ENCODE data around the gene ADD1. TPM values are rescaled to one million over a fixed set of nuclear protein-coding genes. Genes with fewer than 3 reads are reported as not detected.
A peak's percentile ranks its signal among the peaks of the same experiment; 100 is the strongest.

Gene ADD1
- total and polyA plus RNA-seq, 2 of the 13 experiments (the other 11 are each of a cell fraction or from before 2014, with no cell fraction given) = 73.9 to 122 TPM

DNA sequence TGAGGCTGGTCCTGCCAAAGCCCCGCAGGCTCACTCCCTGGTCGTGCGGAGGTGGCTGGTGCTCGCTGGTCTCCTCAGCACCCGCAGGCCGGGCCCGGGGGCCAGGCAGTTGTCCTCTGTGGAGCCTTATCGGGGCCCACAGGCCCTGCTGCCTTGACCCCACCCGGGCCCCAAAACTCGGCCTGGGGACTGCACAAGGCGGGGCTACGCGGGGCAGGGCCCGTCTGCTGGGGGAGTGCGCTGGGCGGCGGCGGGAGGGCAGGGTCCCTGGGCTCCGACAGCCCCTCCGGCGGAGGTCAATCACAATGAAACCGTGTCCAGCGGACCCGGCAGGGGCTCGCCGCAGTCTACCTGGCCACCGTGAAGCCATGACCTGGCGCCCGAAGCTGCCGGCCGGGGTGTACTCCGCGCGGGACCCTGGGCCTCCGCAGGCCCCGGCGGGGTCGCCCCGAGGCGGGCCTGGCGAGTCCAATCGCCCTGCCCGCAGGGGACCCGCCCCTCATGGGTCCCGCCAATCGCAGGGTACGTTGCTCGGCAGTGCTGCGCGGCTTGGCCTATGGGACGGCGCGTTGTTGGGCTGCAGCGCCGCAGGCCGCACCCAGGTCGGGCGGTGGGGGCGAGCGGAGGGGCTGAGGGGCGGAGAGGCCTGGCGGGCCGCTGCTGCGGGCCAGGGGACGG is at the start of gene ADD1 (continued):
- TF ChIP-seq, protein P1, sequence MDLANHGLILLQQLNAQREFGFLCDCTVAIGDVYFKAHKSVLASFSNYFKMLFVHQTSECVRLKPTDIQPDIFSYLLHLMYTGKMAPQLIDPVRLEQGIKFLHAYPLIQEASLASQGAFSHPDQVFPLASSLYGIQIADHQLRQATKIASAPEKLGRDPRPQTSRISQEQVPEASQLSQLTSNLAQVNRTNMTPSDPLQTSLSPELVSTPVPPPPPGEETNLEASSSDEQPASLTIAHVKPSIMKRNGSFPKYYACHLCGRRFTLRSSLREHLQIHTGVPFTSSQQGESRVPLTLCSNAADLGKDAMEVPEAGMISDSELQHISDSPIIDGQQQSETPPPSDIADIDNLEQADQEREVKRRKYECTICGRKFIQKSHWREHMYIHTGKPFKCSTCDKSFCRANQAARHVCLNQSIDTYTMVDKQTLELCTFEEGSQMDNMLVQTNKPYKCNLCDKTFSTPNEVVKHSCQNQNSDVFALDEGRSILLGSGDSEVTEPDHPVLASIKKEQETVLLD (CRISPR knock-in tag; IDR thresholded peaks at IDR 0.05; ENCODE audit: low read depth) = peak; percentile 64
- no peak for TF ChIP-seq SRSF1 (optimal IDR thresholded peaks at IDR 0.05; ENCODE audit: low read depth, low read length)
- TF ChIP-seq ZNF547 (CRISPR knock-in tag; IDR thresholded peaks at IDR 0.05) = peak; percentile 90
- no peak for TF ChIP-seq CBX1 (IDR thresholded peaks at IDR 0.05; ENCODE audit: low read depth)
- TF ChIP-seq, protein P2, sequence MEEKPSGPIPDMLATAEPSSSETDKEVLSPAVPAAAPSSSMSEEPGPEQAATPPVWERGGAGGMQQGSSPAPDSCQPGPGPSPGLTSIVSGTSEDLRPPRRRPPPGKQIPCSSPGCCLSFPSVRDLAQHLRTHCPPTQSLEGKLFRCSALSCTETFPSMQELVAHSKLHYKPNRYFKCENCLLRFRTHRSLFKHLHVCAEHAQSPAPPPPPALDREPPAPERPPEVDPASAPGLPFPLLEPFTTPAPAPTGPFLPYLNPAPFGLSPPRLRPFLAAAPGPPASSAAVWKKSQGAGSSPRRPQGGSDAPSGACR (CRISPR knock-in tag; IDR thresholded peaks at IDR 0.05) = no peak
- TF ChIP-seq SPEN (CRISPR knock-in tag; IDR thresholded peaks at IDR 0.05; ENCODE audit: low read depth) = peak; percentile 72
- peak; percentile 52; the same call in 1 of the 2 replicates for TF ChIP-seq ZMYM4 (CRISPR knock-in tag; IDR thresholded peaks at IDR 0.05)
- no peak for TF ChIP-seq NR2F6 (IDR thresholded peaks at IDR 0.05)
- peak; percentile 29 for TF ChIP-seq NR2F6 (CRISPR knock-in tag; IDR thresholded peaks at IDR 0.05)
- no peak for TF ChIP-seq ZNF180 (CRISPR knock-in tag; IDR thresholded peaks at IDR 0.05; ENCODE audit: borderline replicate concordance, low read depth)
- no peak for TF ChIP-seq ZNF276 (CRISPR knock-in tag; IDR thresholded peaks at IDR 0.05; ENCODE audit: low read depth)
- TF ChIP-seq PHB2 (IDR thresholded peaks at IDR 0.05; ENCODE audit: partially characterized antibody) = no peak
- peak; percentile 84; the same call in 1 of the 2 replicates for TF ChIP-seq ARID4A (CRISPR knock-in tag; IDR thresholded peaks at IDR 0.05; ENCODE audit: borderline replicate concordance)
- no peak; the same call in 1 of the 2 replicates for TF ChIP-seq MED1 (CRISPR knock-in tag; IDR thresholded peaks at IDR 0.05)
- 0 out of 2 replicates have a peak, but pooled peaks have one; percentile 54 for TF ChIP-seq HES4 (CRISPR knock-in tag; IDR thresholded peaks at IDR 0.05; ENCODE audit: borderline replicate concordance)
- TF ChIP-seq TBX2 (CRISPR knock-in tag; IDR thresholded peaks at IDR 0.05; ENCODE audit: borderline replicate concordance) = peak; percentile 64
- TF ChIP-seq FOXC1 (CRISPR knock-in tag; IDR thresholded peaks at IDR 0.05; ENCODE audit: borderline replicate concordance) = 0 out of 2 replicates have a peak, but pooled peaks have one; percentile 12
- peak; percentile 84; the same call in 1 of the 2 replicates for TF ChIP-seq ZNF709 (CRISPR knock-in tag; IDR thresholded peaks at IDR 0.05)
- peak; percentile 24; the same call in 1 of the 2 replicates for TF ChIP-seq ZNF574 (CRISPR knock-in tag; IDR thresholded peaks at IDR 0.05)
